ENCODE results near the gene DDX39B.

GRCh38 chr6:31559958-31560696, 18.3 kb upstream of the DDX39B start:
- TF ChIP-seq POLR2A (IDR thresholded peaks at IDR 0.05; ENCODE audit: extremely low read depth, insufficient read length) (no peak), CTCF (IDR thresholded peaks at IDR 0.05; ENCODE audit: low read depth, low read length) (no peak)

Data from NB4 (cell line).